WI38 (cell line): ENCODE results near the gene OAT.

Experiments used
- H3K4me3 ChIP-seq: 2 replicates; pipeline ENCODE4 v1.5.1; 2011; ENCODE audit warnings: low read depth, mild to moderate bottlenecking, control low read depth, low read length
- TF ChIP-seq, protein P1 (sequence below): IDR thresholded peaks from 2 replicates; pipeline ENCODE4 v1.5.1; 2012; ENCODE audit warnings: low read depth, mild to moderate bottlenecking, control low read depth, low read length

Gene OAT

GRCh38 chr10:124417895-124418725, 613 bp downstream of the OAT start:
- H3K4me3 ChIP-seq, result peak overlapping the region; percentile 79
- TF ChIP-seq, protein P1, sequence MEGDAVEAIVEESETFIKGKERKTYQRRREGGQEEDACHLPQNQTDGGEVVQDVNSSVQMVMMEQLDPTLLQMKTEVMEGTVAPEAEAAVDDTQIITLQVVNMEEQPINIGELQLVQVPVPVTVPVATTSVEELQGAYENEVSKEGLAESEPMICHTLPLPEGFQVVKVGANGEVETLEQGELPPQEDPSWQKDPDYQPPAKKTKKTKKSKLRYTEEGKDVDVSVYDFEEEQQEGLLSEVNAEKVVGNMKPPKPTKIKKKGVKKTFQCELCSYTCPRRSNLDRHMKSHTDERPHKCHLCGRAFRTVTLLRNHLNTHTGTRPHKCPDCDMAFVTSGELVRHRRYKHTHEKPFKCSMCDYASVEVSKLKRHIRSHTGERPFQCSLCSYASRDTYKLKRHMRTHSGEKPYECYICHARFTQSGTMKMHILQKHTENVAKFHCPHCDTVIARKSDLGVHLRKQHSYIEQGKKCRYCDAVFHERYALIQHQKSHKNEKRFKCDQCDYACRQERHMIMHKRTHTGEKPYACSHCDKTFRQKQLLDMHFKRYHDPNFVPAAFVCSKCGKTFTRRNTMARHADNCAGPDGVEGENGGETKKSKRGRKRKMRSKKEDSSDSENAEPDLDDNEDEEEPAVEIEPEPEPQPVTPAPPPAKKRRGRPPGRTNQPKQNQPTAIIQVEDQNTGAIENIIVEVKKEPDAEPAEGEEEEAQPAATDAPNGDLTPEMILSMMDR, result no peak

- no peak overlapping the region for H3K4me3 ChIP-seq
Measured at GRCh38 chr10:124416733-124417132, 2.0 kb downstream of the OAT start.

DNA sequence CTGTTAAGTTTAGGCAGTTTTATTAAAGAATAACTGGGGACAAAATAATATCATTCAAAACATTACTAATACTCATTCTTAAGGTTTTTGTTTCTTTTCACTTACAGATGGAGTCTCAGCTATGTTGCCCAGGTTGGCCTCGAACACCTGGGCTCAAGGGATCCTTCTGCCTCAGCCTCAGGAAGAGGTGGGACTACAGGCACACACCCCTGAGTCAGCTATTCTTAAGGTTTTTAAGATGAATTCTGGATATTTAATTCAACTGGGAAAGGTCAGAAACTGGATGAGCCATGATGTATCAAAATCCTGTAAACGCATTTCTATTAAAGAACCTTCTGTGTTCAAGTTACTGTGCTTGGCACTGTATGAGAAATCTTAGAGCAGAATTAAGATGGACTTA, 3.5 kb downstream of the OAT start:
- TF ChIP-seq, protein P1, result no peak
- no peak overlapping the region for H3K4me3 ChIP-seq

More at GRCh38 chr10:124416733-124417132, 2.0 kb downstream of the OAT start:
- TF ChIP-seq, protein P1, result no peak

GRCh38 chr10:124414076-124414475, 4.6 kb downstream of the OAT start:
- TF ChIP-seq, protein P1, result no peak
- H3K4me3 ChIP-seq, result no peak overlapping the region

DNA sequence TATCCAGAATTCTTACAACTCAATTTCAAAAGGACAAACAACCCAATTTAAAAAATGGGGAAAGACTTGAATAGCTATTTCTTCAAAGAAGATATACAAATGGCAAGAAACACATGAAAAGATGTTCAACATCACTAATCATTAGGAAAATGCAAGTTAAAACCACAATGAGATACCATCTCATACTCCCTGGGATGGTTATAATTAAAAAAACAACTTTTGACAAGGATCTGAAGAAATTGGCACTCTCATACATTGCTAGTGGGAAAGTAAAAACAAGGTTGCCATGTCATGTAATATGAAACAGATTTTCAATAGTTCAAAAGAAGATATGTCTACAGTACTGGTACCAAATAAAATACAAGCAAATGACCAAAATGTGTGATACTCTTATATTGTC, 9.0 kb downstream of the OAT start:
- TF ChIP-seq, protein P1, result no peak
- no peak overlapping the region for H3K4me3 ChIP-seq

DNA sequence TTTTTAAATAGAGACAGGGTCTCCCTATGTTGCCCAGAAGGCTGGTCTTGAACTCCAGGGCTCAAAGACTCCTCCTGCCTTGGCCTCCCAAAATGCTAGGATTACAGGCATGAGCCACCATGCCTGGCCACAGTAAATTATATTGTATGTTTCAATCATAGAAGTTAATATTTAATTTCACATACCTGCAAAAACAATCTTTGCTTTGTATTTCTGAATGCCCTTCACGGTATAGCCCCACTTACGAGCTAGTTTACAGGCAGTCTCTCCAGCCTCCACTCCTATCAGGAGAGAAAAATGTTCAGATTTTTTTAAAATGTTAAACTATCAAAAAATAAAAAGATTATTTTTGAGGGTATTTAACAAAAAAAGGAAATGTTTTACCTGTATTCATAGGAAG, 10.4 kb downstream of the OAT start:
- TF ChIP-seq, protein P1, result no peak
- no peak overlapping the region for H3K4me3 ChIP-seq

DNA sequence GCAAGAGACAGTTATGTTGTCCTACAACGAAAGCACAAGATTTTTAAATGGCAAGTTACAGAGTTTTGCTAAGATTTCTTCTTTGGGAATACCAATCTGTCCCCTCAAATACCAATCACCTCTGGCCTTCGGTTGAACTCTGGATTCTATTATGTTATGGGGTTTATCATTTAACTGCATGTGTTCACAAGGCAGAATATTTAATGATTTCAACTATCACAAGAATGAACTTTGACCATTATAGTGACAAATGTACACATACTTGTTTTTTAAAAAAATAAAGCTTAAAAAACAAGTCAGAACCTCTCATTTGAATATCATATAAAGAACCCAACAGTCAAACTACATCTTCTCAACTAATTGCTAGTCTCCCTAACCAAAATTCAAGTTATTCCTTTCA, 11.3 kb downstream of the OAT start:
- TF ChIP-seq, protein P1, result no peak
- H3K4me3 ChIP-seq, result no peak overlapping the region
